ENCODE data around the gene RNF214.

- TF ChIP-seq CTCF (IDR thresholded peaks at IDR 0.05; ENCODE audit: low read depth, low read length): no peak
- no peak for TF ChIP-seq EZH2phosphoT487 (IDR thresholded peaks at IDR 0.05; ENCODE audit: low read depth)
These were observed 4.4 kb upstream of the RNF214 start for GRCh38 chr11:117228091-117228490.
